GM21576 (cell line): ENCODE data around the gene TXNDC17.
"Not testable (repeated sequence)": the region's sequence is repeated elsewhere in the genome, so short reads cannot be mapped to it uniquely, and the experiment has no call there.

Experiments
- ATAC-seq: cut with Tn5 transposase; IDR thresholded peaks from one replicate; pipeline ENCODE4 v1.9.1; 2021; ENCODE audit warnings: mild to moderate bottlenecking, moderate library complexity; ENCODE audit not compliant: unreplicated experiment

TXNDC17 gene

DNA sequence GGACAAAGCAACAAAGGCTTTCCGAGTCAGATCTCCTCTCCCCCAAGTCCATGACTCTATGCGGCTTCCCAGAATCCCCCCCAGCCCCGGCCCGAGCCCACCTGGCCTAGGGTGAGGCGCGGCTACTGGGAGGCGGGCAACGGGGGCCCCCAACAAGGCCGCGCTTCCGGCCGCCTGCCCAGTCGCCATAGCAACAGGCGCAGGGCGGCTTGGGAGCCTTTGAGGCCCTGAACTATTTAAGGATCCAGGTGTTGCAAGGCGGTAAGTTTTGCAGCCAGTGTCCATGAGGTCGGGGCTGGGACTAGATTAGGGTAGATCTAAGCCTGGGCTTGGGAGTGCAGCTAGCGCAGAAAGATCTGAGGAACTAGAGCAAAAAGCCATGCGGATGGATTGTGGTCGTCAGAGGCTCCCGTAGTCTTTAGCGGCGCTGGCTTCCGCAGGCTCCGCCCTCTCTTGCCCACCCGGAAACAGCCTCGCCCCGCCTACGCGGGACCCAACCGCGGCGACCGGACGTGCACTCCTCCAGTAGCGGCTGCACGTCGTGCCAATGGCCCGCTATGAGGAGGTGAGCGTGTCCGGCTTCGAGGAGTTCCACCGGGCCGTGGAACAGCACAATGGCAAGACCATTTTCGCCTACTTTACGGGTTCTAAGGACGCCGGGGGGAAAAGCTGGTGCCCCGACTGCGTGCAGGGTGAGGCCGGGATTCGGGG is at the start of gene TXNDC17, which contains the start of gene KIAA0753:
TSS of gene TXNDC17 (plus strand) at position 525 of the 711 bp plus-strand sequence. CDS start at position 548, 23 bp downstream.
TSS of gene KIAA0753 (minus strand) at position 176 of the 711 bp plus-strand sequence. CDS start 5,608 bp downstream, outside the sequence.
- peak; percentile 87 for ATAC-seq

DNA sequence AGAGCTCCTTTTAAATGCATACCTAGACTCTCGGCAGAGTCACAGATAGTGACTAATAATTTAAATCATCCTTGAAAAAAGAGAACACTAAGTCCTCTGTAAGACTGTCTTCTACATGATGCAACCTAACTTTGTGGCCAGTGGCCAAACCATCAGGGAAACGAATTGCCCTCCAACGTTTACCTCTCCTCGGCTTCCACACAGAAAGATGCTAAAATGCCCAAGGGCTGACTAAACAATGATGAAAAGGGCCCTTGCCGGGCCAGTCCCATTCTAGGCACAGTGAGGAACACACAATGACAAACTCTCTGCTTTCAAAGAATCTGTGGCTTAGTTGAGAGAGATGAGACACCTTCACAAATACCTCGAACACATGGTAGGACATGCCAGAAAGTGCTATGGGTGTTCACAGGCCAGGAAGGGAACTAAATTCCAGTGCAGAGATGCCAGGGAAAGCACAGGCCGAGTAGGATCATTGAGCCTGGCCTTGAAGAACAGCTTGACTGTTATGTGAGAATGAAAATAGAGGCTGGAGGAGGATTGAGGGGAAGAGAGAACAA is 49.2 kb upstream of the TXNDC17 start:
- ATAC-seq, result no peak

DNA sequence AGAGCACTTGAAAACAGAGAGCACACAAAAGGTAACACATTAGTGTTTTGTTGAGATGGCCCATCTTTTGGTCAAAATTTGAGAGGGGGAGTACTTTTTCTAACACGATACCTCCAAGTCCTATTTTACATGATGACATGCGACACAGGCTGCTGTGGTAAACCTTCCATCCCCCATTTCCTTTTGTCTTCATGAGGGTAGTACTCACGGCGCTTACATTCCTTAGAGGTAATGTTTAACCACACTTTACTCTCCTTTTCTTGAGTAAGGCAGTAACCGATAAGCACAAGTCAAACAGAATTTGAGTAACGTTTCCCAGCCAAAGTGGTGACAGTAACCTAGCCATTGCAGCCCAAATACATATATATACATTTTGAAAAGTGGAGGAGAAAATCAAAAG is 48.7 kb upstream of the TXNDC17 start:
- ATAC-seq, result no peak

DNA sequence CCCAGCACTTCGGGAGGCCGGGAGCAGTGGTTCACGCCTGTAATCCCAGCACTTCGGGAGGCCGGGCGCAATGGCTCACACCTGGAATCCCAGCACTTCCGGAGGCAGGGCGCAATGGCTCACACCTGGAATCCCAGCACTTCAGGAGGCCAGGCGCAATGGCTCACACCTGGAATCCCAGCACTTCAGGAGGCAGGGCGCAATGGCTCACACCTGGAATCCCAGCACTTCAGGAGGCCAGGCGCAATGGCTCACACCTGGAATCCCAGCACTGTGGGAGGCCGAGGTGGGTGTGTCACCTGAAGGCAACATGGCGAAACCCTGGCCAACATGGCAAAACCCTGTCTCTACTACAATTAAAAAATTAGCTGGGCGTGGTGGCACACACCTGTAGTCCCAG is 47.5 kb upstream of the TXNDC17 start:
- ATAC-seq, result not testable (repeated sequence)

DNA sequence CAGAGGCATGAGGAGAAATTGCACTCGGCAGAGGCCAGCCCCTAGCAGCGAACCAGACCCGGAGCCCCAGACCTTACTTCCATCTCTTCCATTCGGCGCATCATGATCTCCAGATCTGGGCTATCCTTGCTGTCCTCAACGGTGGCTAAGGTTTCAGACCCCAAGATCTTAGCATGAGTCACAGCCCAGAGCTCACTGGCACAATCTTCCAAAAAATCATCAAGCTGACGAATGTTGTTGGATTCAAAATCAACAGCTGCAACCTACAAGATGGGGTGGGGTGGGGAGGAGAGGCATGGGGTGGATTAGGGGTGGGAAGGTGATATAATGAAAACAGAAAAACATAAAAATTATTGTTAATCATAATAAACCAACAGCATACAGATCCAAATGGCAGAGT is 44.8 kb upstream of the TXNDC17 start:
- ATAC-seq, result no peak

DNA sequence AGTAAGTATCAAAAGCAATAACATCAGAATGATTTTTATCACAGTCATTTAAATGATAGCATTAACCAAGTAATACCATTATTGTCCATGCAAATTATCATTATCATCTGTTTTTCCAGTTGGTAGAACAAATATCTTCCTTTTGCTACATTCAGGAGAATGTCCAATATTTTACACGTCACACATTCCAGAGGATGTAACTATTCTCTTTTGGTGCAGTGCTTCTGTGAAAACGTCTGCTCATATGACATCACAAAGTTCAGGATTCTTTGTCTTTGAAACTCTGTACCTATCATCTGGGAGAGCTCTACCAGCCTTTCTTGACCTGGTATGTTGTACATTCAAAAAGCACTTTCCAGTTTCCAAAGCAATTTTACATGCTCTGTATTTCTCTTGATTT is 44.3 kb upstream of the TXNDC17 start:
- ATAC-seq, result no peak

DNA sequence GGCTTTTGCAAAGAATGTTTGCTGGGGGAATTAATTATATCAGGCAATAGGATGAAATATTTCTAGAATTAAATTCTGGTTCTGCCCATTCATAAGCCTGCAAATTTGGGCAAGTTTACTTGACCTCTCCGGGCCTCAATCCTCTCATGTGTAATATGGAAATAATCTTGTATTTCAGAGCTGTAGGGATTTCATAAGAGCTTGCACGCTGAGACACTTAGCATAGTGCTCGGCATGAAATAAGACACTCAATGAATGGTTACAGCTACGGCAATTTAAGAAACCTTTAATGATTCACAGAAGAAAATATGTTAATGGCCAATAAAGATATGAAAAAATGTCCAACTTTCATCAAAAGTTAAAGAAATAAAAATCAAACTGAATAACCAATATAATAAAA is 43.9 kb upstream of the TXNDC17 start:
- no peak for ATAC-seq

DNA sequence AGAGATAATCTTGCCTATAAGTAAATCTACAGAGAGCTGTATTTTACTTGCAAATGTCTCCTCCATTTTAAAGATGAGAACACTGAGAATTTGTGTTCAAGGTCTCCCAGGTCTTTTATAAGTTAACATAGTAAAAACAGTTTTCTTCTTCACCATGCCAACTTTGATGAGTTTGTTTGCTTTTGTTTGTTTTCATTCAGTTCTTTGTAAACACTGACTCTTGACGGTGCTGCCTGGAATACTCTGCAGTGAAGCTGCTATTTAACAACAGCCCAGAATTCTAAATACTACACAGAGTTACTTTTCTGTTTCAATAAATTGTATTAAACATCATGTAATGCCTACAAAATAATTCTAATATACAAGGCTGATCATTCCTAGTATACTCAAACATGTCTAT is 43.1 kb upstream of the TXNDC17 start:
- ATAC-seq, result no peak

DNA sequence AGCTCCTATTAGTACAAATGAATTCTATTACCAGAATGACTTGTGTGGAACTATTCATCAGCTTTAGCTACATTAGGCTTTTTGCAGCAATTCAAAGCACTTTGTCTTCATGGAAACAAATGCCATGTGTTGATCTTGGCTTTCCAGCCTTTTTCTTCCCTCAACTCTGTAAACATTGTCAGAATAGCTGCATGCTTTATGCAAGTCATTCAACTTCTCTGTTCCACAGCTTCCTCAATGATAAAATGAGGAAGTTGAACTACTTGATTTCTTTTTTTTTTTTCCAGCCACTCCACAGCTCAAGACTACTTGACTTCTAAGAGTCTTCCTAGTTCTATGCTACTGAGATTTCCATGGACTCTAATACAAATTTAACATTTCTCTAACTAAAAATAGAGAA is 41.5 kb upstream of the TXNDC17 start:
- ATAC-seq, result no peak

DNA sequence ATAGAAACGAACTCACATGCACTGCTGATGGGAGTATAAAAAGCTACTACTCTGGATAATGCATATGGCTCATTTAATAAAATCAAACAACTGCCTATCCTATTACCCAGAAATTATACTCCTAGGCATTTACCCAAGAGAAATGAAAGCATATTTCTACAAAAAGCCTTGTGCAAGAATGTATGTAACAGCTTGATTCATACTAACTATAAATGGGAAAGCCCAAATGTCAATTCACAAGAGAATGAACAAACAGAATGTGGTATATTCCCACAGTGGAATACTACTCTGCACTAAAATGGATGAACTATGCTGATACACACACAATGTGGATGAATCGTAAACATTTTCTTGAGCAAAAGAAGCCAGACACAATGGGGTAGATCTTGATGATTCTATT is 38.7 kb upstream of the TXNDC17 start:
- ATAC-seq, result no peak

DNA sequence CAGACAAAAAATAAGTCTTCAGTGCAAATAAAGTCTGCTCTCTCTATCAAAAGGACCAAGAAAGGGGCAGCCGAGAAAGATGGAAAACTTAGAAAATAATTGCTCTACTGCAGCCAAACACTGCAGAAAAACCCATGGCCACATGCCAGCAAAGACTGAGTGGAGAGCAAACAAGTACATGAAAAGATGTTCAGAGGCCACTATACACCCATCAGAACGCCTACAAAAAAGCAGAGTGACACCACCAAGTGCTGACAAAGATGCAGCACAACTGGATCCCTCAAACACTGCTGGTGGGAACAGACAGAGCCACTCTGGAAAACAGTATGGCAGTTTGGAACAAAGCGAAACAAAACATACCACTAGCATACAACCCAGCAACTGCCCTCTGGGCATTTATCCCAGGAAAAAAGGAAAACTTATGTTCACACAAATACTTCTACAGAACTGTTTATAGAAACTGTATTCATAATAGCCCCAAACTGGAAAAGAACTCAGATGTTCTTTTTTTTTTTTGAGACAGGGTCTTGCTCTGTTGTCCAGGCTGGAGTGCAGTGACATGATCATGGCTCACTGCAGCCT is 37.0 kb upstream of the TXNDC17 start:
- no peak for ATAC-seq

DNA sequence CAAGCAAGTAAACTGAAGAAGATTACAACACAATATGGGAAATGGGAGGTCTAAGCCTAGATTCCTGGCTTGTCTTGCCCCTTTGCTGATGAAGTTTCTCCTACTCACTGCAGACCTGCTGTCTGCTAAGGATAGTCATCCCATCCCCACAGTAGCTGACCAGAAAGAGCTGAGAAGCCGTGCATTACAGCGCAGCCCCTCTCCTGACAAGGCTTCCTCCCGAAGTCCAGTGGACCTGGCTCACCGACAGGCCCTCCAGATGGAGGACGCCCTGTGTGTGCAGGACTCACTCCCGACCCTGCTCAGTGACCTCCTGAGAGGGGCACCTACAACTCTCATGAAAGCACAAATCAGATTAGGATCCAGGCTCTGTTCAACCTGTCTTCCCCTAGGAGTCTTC is 35.7 kb upstream of the TXNDC17 start:
- ATAC-seq, result no peak

DNA sequence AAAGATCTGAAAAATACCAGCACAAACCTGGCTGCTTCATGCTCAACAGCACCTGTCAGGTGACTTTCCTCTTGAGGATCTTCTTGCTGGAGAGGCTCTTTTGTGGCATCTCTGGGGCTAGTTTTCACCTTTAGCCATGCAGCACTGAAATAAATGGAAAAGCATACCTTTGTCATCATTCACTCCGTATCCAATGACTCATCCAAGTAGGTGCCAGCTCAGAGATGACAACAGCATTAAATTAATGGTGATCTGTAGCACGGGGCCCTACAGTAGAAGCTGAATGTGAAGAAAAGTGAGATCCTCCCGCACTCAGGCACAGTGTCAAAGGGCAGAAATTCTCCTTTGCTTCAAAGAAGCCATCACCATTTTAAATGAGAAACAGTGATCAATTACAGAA is 32.5 kb upstream of the TXNDC17 start:
- no peak for ATAC-seq

DNA sequence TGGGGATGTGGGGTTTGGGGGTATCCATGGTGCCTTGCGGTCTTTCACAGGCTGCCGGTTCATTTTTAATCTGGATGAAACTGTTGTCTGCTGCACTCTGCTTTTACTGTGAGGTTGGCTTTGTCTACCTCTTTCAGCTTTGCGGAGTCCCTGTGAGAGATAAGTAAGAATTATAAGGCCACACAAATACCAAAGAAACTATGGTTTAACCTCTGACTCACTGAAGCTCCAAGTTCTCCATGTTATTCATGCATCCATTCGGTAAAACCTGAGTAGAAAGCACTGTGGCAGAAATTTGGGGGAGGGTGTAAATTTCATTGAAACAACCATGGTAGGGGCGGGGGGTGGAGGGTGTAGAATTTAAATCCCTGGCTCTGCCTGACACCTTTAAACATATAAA is 30.8 kb upstream of the TXNDC17 start:
- no peak for ATAC-seq

DNA sequence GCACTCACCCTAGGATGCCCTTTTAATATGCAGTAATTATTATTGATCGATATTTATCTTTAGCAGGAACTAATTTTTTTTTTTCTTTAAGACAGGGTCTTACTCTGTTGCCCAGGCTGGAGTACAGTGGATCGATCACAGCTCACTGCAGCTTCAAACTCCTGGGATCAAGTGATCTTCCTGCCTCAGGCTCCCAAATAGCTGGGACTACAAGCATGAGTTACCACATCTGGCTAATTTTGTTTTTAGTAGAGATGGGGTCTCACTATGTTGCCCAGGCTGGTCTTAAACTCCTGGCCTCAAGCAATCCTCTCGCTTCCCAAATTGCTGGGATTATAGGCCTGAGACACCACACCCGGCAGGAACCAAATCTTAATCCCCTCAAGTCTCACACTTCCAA is 29.6 kb upstream of the TXNDC17 start:
- ATAC-seq, result no peak

DNA sequence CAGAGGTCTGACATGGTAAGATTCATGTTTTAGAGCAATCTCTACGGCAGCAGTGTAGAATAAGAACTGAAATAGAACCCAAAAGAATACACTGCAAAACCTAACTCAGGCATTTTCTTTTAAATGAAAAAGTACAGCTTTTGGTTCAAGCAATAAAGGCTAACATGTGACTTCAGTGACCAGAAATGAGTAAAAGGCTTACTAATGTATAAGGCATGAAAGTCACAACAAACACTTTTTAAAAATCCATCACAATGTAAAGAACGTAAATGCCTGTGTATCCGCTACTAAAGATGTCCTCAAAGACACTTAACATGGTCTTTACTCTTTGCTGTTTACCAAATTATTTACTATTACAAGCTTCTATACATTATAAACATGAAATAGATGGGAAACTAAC is 16.9 kb upstream of the TXNDC17 start:
- ATAC-seq, result no peak

DNA sequence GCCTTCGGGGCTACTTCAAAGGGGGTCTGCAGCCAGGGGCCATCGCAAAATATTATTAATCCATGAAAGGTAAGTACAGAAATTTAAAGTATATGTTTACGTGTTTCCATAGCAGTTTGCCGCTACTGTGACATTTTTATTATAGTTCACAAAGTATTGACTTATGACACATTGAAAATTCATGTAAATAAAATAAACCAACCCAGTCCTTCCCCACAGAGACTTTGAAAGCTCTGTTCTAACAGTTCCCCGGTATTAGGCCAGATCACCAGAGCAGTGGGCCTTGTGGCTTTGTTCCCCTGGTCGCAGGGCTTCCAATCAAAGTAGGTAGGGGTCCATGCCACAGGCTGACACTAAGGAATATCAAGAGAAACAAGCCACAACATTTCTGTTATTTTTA is 14.2 kb upstream of the TXNDC17 start:
- no peak for ATAC-seq

DNA sequence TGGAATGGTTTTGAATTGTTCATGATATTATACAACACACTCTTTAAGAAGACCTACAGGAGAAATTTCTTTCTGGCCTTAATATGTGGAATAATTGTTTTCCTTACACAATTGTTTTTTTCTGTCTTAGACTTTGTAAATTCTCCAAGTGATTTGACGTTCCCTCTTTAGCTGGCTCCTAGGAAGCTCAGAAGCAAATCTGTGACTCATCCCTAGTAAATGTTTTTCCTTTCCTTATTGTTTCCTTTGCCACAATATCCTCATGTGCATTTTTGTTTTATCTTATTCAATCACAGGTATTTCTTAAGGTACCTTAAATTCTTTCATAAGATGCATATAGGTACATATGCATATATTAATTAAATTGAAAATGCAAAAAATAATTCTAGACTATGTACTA is 13.8 kb upstream of the TXNDC17 start:
- ATAC-seq, result no peak

DNA sequence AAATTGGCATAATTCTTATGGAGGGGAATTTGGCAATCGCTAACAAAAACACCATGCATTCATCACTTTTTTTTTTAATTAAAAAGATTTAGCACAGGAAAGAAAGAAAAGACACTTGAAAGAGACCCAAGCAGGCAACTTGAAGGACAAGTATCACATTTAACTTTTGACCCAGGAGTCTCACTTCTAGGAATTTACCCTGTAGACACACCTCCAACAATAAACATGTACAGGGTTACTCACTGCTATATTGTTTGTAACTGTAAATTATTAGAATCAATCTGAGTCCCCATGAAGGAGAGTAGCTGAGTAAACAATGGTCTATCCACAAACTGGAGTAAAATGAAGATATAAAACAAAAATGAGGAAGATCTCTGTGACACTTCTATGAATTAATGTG is 10.5 kb upstream of the TXNDC17 start:
- no peak for ATAC-seq

DNA sequence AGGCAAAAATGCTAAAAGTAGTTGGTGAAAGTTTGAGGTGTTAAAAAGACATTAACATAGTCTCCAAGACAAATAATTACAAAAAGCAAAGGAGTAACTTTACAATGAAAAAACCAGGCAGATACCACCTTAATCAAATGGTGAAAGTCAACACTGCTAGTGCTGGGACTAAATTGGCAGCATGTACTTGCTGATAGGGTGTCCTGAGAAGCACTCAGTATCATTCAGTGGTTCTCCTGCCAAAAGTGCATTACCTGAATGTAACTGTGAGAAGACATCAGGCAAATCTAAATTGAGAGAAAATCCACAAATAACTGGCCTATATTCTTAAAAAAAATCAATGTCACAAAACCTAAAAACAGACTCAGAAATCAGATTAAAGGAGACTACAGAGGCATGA is 8.3 kb upstream of the TXNDC17 start:
- no peak for ATAC-seq

DNA sequence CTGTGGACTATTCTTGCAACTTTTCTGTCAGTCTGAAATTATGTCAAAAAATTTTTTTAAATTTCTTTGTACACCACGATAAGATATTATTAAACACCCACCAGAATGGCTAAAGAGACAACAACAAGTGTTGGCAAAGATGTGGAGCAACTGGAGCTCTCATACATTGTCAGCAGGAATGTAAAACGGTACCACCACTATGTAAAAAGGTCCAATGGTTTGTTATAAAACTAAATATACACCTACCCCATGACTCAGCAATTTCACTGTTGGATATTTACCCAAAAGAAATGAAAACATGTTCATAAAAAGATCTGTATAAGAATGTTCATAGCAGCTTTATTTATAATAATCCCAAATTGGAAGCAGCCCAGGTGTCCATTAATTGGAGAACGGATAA is 7.6 kb upstream of the TXNDC17 start:
- ATAC-seq, result no peak

DNA sequence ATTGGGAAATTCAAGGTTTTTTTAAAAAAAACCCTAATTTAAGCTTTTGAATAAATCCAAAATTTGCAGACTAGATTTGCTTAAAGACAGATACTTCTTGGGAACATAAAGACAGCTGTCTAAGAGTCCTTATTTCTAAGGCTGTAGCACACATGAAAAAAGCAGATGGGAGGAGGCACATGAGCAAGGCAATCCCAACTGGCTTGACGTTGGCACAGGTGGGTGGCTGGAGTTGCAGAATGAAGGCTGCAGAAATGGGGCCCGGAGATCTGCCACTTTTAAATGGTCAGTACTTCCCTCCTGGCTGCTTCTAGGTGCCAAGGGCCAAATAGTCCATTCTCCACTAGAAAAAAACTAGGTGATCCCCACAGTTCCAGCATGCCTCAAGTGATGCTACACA is 4.8 kb upstream of the TXNDC17 start:
- no peak for ATAC-seq
